HG02840 (cell line): ENCODE measurements around the gene FCER1G.
"Not testable (repeated sequence)": the region's sequence is repeated elsewhere in the genome, so short reads cannot be mapped to it uniquely, and the experiment has no call there.

Experiments
- ATAC-seq: cut with Tn5 transposase; IDR thresholded peaks from one replicate; pipeline ENCODE4 v1.9.1; 2021; ENCODE audit warnings: mild to moderate bottlenecking, moderate library complexity, moderate number of reproducible peaks; ENCODE audit not compliant: unreplicated experiment, low FRiP score

The FCER1G gene

DNA sequence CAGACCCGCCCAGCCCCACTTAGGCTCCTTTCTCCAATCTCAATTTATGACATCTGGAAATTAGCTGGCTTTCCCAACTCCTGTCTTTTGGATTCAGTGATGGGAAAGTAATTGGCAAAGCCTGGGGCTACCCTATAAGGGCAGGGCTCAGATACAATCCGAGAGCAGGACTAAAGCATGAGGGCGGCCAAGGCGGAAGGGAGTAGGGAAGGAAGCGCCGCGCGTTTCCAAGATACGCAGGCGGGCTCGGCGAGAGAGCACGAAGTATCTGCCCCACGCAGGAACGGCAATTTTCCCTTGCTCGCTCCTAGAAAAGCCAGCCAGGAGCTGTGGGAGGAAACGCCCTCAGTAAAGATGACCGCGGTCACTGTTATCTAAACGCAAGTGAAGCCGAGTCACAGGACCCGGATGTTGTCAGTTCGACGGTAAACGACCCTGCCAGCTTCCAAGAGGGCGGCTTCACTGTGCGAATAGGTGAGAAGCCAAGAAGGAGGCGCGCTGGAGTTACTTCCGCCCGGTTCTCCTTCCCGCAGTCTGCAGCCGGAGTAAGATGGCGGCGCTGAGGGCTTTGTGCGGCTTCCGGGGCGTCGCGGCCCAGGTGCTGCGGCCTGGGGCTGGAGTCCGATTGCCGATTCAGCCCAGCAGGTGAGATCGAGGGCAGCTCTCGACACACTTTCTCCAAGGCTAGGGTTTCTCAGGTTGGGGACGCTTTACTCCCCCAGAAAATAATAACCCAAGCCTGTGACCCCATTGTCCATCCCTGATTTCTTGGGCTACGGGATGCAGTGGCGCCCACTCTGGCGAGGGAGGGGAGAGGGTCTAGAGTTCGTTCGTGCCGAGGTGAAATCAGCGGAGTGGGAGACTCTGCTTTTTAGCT is 13.0 kb upstream of the FCER1G start, which contains the start of gene NDUFS2:
TSS of gene NDUFS2 (plus strand) at position 532 of the 877 bp plus-strand sequence. CDS start at position 551, 19 bp downstream.
- peak; percentile 89 for ATAC-seq

- ATAC-seq = no peak
These were observed 8.5 kb upstream of the FCER1G start for GRCh38 chr1:161206411-161207140.

DNA sequence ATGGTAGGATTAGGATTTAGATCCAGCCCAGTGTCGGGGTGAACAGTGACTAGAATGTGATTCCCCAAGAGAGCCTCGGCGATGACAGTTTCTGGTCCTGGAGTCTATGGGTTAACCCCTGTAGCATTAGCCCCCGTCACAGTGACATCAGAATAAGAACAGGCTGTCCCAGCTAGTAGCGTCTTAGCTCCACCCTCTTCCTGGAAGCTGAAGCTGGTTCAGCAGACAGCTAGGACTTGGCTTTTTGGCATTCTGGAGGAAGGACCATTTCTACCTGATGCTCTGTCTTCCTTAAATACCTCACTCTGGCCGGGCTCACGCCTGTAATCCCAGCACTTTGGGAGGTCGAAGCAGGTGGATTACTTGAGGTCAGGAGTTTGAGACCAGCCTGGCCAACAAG is 7.9 kb upstream of the FCER1G start:
- ATAC-seq = no peak

GRCh38 chr1:161209790-161210409 is 5.2 kb upstream of the FCER1G start:
- ATAC-seq = no peak

GRCh38 chr1:161214369-161214768 is 726 bp upstream of the FCER1G start:
- ATAC-seq = no peak

GRCh38 chr1:161216945-161217712 is 2.0 kb downstream of the FCER1G start:
- ATAC-seq = peak; percentile 77

GRCh38 chr1:161217831-161218230 is 2.7 kb downstream of the FCER1G start:
- ATAC-seq = no peak

- no peak for ATAC-seq
These were observed 3.4 kb downstream of the FCER1G start for GRCh38 chr1:161218301-161219077.

DNA sequence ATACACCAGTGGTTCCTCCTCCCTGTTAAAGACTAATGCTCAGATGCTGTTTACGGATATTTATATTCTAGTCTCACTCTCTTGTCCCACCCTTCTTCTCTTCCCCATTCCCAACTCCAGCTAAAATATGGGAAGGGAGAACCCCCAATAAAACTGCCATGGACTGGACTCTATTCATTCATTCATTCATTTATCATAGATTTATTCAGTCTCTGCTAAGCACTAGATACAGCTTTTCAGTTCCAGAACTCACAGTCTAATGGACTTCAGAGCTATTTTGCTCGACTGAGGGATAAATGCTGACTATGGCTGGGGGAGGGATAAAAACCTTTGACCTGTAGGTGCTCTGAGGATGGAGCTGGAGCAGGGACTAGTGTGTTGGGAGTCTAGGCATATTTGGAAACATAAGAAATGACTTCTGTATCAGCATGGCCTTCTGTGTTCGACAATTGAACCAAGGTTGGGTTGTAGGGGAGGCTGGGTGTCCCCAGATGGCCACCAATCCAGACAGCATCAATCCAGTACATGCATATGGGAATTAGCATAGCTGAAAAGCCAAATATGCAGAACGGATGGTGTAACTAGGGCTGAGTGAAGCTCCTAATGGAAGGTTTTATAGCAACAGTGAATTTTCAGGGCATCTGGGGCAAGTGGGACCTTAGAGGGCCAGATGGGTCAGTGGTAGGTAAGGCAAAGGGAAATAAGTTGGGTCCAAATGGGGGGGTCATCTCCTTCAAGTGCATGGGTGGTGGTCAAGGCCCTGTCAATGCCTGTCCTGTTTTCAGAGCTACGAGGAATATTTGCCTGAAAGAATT is 4.2 kb downstream of the FCER1G start:
- no peak for ATAC-seq

DNA sequence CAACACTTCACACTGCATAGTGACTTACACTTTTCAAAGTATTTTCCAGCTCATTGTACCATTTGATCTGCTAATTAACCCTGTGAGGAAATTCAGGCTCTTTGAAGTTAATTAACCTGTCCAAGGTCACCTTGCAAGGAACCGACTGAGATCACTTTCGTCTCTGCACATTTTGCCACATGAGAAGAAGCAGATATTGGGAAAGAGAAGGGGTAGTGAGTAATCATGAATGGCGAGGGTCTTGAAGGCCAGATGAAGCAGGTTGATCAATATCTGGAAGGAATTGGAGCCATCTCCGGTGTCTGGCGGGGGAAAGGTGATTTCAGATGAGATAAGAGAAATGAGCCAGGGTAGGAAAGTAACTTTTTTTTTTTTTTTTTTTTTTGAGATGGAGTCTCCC is 4.9 kb downstream of the FCER1G start:
- no peak for ATAC-seq

DNA sequence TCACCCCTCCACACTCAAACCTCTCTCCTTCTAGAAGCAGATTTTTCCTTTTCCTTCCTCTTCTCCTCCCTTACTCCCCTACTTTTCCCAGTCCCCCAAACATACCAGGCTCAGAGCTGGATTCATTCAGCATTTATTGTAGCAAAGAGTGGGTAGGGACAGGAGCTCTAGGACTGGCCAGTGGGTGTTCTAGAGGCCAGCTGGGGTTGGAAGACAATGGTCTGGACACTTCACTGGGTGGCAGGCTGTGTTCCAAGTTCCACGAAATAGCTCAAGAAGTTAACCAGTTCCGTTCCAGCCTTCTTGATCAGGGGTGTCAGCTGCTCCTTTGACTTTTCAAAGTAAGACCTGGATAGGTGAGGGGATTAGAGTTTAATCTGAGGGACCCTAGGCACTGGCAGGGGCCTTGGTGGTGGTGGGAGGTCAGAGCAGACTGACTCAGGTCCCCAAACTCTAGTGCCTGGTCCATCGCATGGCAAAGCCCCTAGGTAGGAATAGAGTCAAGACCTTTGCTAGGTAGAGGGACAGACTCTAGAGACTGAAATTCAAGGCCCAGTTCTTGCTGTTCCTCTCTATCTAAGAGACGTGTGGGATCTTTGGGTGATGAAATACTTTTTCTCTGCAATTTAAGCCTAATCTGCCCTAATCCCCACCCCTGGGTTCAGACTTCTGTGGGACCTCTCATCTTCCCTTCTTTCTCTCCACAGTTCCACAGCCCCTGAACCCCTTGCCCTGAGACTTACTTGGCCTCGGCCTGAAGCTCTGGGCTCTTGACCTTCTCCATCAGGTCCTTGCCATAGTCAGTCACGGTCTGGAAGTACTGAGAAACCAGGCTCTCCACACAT is 7.3 kb downstream of the FCER1G start:
- ATAC-seq = no peak

- ATAC-seq = no peak
These were observed 9.0 kb downstream of the FCER1G start for GRCh38 chr1:161223805-161224694.

GRCh38 chr1:161224695-161225087 is 9.6 kb downstream of the FCER1G start:
- not testable (repeated sequence) for ATAC-seq

DNA sequence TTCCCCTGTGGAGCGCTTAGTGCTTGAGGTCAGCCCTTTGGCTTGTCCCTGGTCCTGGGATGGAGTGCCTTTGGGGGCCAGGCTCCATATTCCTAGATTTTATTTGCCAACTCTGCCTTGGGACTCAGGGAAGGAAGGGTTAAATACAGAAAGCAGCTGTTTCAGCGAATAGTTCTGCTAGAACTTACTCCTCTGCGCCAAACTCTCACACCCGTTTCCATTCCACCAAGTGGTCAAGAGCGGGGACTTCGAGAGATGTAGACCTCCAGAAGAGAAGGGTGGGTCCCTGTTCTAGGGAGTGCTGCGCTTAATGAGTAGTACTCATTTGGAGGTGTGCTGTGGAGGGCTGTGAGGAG is 10.1 kb downstream of the FCER1G start:
- ATAC-seq = no peak

DNA sequence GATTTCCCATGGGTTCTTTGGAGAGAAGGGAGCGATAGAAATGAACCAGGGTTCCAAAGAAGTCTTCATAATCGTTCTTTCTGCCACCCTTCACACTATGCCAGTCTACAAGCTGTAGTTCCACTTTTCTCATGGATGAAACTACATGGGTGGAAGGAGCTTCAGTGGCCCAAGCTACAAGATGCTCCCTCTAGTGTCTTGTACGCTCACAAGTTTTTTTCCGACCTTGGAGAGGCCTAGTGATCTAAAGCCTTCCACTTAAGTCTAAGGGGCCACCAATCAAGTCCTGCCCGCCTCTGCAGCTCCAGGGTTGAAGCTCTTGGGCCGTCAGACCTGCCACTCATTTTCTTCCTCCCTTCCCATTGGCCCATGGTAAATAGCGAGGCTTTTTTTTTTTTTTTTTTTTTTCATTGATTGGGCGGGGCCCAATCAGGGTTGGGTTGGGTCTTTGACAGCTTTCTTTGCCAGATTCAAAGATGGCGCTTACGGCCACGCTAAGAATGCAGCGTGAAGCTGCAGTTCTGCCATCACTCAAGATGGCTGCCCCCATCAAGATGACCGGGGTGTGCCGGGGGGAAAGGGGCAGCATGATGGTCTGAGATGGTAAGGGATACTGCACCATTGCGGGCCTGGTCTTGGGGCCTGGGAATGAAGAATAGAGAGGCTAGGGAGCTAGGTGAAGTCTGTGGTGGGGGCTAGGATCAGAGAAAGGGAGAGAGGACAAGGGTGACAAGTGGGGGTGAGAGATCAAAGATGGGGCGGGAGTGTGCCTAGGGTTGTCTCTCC is 10.6 kb downstream of the FCER1G start, which contains the start of gene TOMM40L:
TSS of gene TOMM40L (plus strand) at position 527 of the 786 bp plus-strand sequence. CDS start 430 bp downstream, outside the sequence.
- peak; percentile 97 for ATAC-seq

DNA sequence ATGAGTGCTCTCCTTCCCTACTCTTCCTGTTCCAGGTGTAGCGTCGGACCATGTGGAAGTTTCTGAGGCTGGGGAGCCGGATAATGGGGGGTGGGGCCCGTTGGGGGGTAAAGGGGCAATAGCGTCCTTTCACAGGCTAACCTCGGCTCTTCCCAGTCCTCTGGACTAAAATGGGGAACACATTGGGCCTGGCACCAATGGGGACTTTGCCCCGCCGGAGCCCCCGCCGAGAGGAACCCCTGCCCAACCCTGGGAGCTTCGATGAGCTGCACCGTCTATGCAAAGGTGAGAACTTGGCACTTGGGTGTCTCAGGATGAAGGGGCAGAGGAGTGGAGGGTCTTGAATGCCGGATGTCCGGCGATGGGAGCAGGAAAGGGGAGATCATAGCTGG is 11.2 kb downstream of the FCER1G start:
- no peak for ATAC-seq
